ENCODE data around the gene GRIPAP1.

The GRIPAP1 gene

GRCh38 chrX:49002091-49002935 lies at the start of gene GRIPAP1:
TSS of gene GRIPAP1 (minus strand) at chrX:49002264. CDS start at chrX:49002229, 35 bp downstream.
- DNase-seq: peak; percentile 74 to 75

DNA sequence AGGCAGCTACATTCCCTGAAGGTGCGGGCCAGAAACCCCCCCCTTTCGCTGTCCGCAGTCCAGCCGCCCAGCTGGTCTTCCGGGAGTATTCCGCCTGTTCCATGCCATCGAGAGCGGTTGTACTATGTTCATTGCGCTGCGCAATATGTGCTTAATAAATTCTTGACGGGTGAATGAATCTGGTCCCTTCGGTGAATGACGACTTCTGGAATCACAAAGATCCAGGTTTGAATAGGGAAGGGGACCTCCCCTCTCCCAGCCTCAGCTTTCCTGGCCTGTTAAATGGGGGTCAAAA lies 41.9 kb upstream of the GRIPAP1 start:
- no peak for DNase-seq

GRCh38 chrX:49043220-49043986 lies 41.3 kb upstream of the GRIPAP1 start, which contains the start of gene TFE3:
TSS of gene TFE3 (minus strand) at chrX:49043357. CDS start at chrX:49043226, 131 bp downstream.
- DNase-seq: peak; percentile 95 to 97

- no peak for DNase-seq
These were observed 40.6 kb upstream of the GRIPAP1 start for GRCh38 chrX:49042581-49043219.

- peak in 1 of 2 experiments; percentile 9 for DNase-seq
These were observed 39.9 kb upstream of the GRIPAP1 start for GRCh38 chrX:49041744-49042580.

DNA sequence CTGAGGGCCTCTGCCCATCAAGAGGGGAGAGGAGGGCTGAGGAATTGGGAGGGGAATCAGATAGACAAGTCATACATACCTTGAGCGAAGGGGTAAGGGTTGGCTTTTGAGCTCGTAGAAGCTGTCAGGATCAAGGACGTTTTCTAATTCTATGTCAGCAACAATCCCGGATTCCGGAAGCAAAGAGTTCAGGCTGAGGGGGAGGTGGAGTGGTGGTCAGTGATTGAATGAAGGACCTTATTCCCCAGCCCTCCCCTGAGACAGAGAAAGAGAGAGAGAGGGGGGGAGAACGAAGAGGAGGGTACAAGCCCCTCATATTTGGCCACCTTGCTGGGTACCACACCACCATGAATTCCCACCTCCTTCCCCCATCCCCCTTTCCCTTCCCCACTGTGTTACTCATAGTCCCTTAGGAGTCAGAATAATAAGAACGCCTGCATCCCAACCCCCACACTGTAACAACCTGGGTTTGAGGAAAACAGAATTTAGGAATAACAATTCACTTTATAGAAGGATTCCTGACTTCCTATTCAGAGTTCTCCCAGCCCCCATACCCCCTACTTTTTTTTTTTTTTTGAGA lies 38.4 kb upstream of the GRIPAP1 start:
- no peak for DNase-seq

DNA sequence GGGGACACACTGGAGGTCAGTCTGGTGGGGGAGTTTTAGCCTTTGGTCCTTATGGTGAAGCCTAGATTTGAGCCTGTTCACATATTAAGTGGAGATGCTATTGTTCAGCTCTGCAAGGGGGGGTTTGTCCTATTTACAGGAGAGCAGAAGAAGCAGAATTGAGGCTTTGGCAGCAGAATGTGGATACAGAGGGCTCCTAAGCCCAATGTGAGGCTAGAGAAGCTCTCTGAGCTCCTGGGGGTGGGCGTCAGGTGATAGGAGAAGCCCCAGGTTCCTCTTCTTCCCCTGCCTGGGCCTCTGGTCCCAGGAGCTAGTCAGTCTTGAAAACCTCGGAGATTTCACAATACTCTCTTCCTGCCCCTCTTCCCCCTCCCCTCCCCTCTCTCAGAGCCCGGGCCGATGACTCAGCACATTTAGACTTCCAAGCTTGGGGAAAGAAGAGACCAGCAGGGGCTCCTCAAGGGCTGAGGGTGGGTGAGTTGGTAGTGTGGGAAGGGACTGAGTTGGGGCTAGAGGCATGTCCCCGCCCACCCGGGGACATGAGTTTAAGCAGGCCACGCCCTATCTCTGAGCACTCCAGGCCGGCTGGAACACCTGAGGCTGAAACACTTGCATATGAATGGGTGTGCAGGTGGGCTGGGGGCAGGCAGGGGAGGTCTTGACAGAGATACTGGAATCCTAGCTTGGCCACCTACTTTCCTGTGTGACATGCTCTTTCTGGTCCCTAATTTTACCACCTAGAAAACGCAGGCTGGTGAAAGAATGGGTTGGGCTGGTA lies 37.7 kb upstream of the GRIPAP1 start:
- peak; percentile 49 to 61 for DNase-seq

- no peak for DNase-seq
These were observed 35.9 kb upstream of the GRIPAP1 start for GRCh38 chrX:49037883-49038475.

GRCh38 chrX:49030283-49030682 lies 28.2 kb upstream of the GRIPAP1 start:
- no peak for DNase-seq

- no peak for DNase-seq
These were observed 27.8 kb upstream of the GRIPAP1 start for GRCh38 chrX:49029876-49030275.

GRCh38 chrX:49019599-49020249 lies 17.7 kb upstream of the GRIPAP1 start:
- DNase-seq: no peak

- no peak for DNase-seq
These were observed 17.0 kb upstream of the GRIPAP1 start for GRCh38 chrX:49019050-49019449.

DNA sequence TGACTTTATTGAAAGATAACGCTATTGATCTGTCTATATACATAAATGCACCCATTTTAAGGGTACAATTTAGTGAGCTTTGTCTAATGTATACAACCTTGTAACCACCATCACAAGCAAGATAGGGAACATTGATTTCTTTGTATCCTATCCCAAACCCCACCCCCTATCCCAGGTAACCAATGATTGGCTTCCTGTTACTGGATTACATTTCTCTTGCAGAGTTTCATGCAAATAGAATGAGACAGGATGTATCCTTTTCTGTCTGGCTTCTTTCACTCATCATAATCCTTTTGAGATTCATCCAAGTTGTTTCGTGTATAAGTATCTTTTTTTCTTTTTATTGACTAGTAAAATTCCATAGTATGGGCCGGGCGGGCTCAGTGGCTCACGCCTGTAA lies 1.6 kb upstream of the GRIPAP1 start:
- DNase-seq: no peak

DNA sequence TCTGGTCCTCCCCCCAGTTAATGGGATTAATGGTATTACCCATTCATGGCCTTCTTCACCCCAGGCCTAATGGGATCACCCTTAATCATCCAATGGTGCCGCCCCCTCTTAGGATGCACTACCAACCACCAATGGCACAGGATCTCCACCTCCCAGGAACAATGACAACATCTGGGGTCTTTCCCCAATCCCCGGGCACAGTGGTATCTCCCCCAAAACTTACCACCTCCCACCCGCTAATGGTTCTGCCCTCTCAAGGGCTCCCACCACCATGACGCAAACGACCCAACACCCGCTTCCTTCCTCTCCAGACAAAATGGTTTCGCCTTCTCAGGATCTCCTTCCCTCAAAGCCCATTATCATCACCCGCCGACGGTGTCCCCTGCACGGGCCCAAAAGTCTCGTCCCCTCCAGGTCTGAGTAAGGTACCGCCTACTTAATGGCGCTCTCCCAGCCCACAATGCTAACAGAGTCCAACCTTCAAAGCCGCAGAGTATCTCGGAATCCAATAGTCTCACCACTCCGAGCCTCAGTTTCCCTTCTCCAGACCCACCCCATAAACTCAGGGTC lies 458 bp downstream of the GRIPAP1 start:
- DNase-seq: peak; percentile 37 to 50

GRCh38 chrX:49000636-49001035 lies 1.4 kb downstream of the GRIPAP1 start:
- no peak for DNase-seq

DNA sequence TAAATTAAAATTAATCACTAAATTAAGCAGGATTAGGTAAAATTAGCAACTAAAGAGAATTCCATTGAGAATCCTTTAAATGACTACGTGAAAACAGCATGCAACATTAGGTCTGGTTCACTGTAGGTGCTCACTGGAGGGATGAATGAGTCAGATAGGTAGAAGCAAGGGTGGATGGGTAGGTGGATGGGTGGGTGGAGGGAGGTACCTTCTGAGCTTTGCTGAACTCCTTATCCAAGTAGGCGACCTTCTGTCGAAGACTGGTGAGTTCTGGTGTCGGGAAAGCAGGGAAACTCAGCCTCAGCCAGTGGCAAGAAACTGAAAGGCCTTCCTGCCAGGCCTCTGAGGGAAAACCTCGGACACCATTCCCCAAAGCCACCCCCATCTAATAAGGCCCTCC lies 3.0 kb downstream of the GRIPAP1 start:
- no peak for DNase-seq

- DNase-seq: no peak
These were observed 3.7 kb downstream of the GRIPAP1 start for GRCh38 chrX:48998391-48998790.

- DNase-seq: no peak
These were observed 4.2 kb downstream of the GRIPAP1 start for GRCh38 chrX:48997865-48998264.

DNA sequence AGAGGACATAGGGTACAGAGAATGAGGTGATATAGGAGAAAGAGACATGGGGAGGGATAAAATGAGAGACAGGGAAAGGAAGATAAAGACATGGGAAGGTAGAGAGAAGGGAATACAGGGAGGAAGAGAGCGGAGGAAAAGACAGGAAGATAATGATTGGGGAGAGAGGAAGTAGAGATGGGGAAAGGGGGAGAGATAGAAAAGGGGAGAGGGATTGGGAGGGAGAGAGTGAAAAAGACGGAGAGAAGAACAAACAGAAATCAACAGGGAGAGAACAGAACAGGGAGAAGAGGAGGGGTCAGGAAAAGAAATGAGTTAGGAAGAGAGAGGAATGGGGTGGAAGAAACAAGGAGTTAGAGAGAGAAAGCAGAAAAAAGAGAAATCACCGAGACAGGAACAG lies 4.6 kb downstream of the GRIPAP1 start:
- DNase-seq: no peak

GRCh38 chrX:48996969-48997368 lies 5.1 kb downstream of the GRIPAP1 start:
- no peak for DNase-seq
